IgD-negative memory B cell (primary cell): ENCODE measurements around the gene DYRK4. TPM values are rescaled to one million over a fixed set of nuclear protein-coding genes. Genes with fewer than 3 reads are reported as not detected.

Experiments used
- H3K27ac Mint-ChIP-seq, 3 donors: one replicate each; pipeline ENCODE4 v1.8.0; 2020 to 2022; ENCODE audit warnings: mild to moderate bottlenecking in 3 of 3, mixed read lengths in 3 of 3, moderate library complexity in 1 of 3
- H3K27me3 Mint-ChIP-seq: one replicate; pipeline ENCODE4 v1.8.0; 2021; ENCODE audit warnings: mixed read lengths
- H3K36me3 Mint-ChIP-seq: one replicate; pipeline ENCODE4 v1.8.0; 2020; ENCODE audit warnings: mild to moderate bottlenecking, mixed read lengths
- H3K4me1 Mint-ChIP-seq, 3 donors: one replicate each; pipeline ENCODE4 v1.8.0; 2020 to 2022; ENCODE audit warnings: mixed read lengths in 3 of 3, mild to moderate bottlenecking in 1 of 3
- H3K4me3 Mint-ChIP-seq, 4 donors: one replicate each; pipeline ENCODE4 v1.8.0; 2020 to 2022; ENCODE audit warnings: mild to moderate bottlenecking in 4 of 4, mixed read lengths in 4 of 4, moderate library complexity in 3 of 4
- H3K9me3 Mint-ChIP-seq, 3 donors: one replicate each; pipeline ENCODE4 v1.8.0; 2020 to 2021; ENCODE audit warnings: mixed read lengths in 3 of 3, mild to moderate bottlenecking in 1 of 3
- polyA plus RNA-seq: library from polyadenylated mRNA; unstranded; fragments of 300-500 nt; fragmentation: Illumina TruSeq; gene quantifications from one replicate; pipeline ENCODE4 v1.2.3, GENCODE V29; 2021

The DYRK4 gene
- polyA plus RNA-seq, 1 donor from 2014 or later: 41.7 TPM

- Mint-ChIP-seq H3K4me3 (peak overlapping the region in 1 of 4 donors; percentile 49), H3K27ac (peak overlapping the region in 1 of 3 donors; percentile 18), H3K4me1 (peaks cover 0 to 12% (median 10%) of the 10 kb centered on the region in 3 donors), H3K9me3 (no peaks in the 10 kb centered on the region), H3K36me3 (peaks cover 10% of the 10 kb centered on the region), H3K27me3 (no peaks in the 10 kb centered on the region)
Measured at GRCh38 chr12:4584281-4584680, 22.3 kb downstream of the DYRK4 start.

- H3K27ac Mint-ChIP-seq: no peak overlapping the region
- peaks cover 0 to 9% (median 7%) of the 10 kb centered on the region in 3 donors for H3K4me1 Mint-ChIP-seq
- no peaks in the 10 kb centered on the region for H3K9me3 Mint-ChIP-seq
- H3K4me3 Mint-ChIP-seq: no peak overlapping the region
- H3K27me3 Mint-ChIP-seq: no peaks in the 10 kb centered on the region
- peaks cover 16% of the 10 kb centered on the region for H3K36me3 Mint-ChIP-seq
Measured at GRCh38 chr12:4584896-4585295, 22.9 kb downstream of the DYRK4 start.

GRCh38 chr12:4586500-4586899, 24.5 kb downstream of the DYRK4 start:
- Mint-ChIP-seq H3K4me1 (peaks cover 0 to 7% (median 6%) of the 10 kb centered on the region in 3 donors), H3K27me3 (no peaks in the 10 kb centered on the region), H3K9me3 (no peaks in the 10 kb centered on the region), H3K27ac (no peak overlapping the region), H3K36me3 (peaks cover 25% of the 10 kb centered on the region), H3K4me3 (no peak overlapping the region)

GRCh38 chr12:4587108-4587507, 25.1 kb downstream of the DYRK4 start:
- Mint-ChIP-seq H3K36me3 (peaks cover 24% of the 10 kb centered on the region), H3K27ac (no peak overlapping the region), H3K4me3 (peak overlapping the region in 1 of 4 donors; percentile 9), H3K9me3 (no peaks in the 10 kb centered on the region), H3K27me3 (no peaks in the 10 kb centered on the region), H3K4me1 (peaks cover 0 to 7% (median 6%) of the 10 kb centered on the region in 3 donors)

GRCh38 chr12:4588916-4589315, 26.9 kb downstream of the DYRK4 start:
- Mint-ChIP-seq H3K36me3 (peaks cover 19% of the 10 kb centered on the region), H3K4me1 (peaks cover 0 to 4% (median 4%) of the 10 kb centered on the region in 3 donors)

GRCh38 chr12:4589941-4590340, 27.9 kb downstream of the DYRK4 start:
- no peaks in the 10 kb centered on the region for H3K4me1 Mint-ChIP-seq
- H3K4me3 Mint-ChIP-seq: no peak overlapping the region
- H3K9me3 Mint-ChIP-seq: no peaks in the 10 kb centered on the region
- H3K27me3 Mint-ChIP-seq: no peaks in the 10 kb centered on the region
- no peak overlapping the region for H3K27ac Mint-ChIP-seq
- H3K36me3 Mint-ChIP-seq: peaks cover 16% of the 10 kb centered on the region

More at GRCh38 chr12:4588916-4589315, 26.9 kb downstream of the DYRK4 start:
- Mint-ChIP-seq H3K9me3 (no peaks in the 10 kb centered on the region), H3K27ac (no peak overlapping the region), H3K4me3 (no peak overlapping the region), H3K27me3 (no peaks in the 10 kb centered on the region)

GRCh38 chr12:4591180-4591687, 29.2 kb downstream of the DYRK4 start:
- H3K9me3 Mint-ChIP-seq: no peaks in the 10 kb centered on the region
- H3K36me3 Mint-ChIP-seq: peaks cover 18% of the 10 kb centered on the region
- no peak overlapping the region for H3K27ac Mint-ChIP-seq
- H3K4me1 Mint-ChIP-seq: no peaks in the 10 kb centered on the region
- H3K27me3 Mint-ChIP-seq: no peaks in the 10 kb centered on the region
- H3K4me3 Mint-ChIP-seq: no peak overlapping the region

GRCh38 chr12:4595881-4596280, 33.9 kb downstream of the DYRK4 start:
- Mint-ChIP-seq H3K4me3 (no peak overlapping the region), H3K4me1 (no peaks in the 10 kb centered on the region), H3K27ac (peak overlapping the region in 1 of 3 donors; percentile 19), H3K9me3 (no peaks in the 10 kb centered on the region), H3K36me3 (peaks cover 14% of the 10 kb centered on the region), H3K27me3 (no peaks in the 10 kb centered on the region)

- H3K9me3 Mint-ChIP-seq: no peaks in the 10 kb centered on the region
- peak overlapping the region in 2 of 4 donors; percentile 3 to 12 for H3K4me3 Mint-ChIP-seq
- H3K27me3 Mint-ChIP-seq: peaks cover 2% of the 10 kb centered on the region
- no peak overlapping the region for H3K27ac Mint-ChIP-seq
- peaks cover 10% of the 10 kb centered on the region for H3K36me3 Mint-ChIP-seq
- peaks cover 9 to 19% (median 14%) of the 10 kb centered on the region in 3 donors for H3K4me1 Mint-ChIP-seq
Measured at GRCh38 chr12:4603421-4603820, 41.4 kb downstream of the DYRK4 start.

- no peaks in the 10 kb centered on the region for H3K9me3 Mint-ChIP-seq
- peaks cover 9 to 20% (median 14%) of the 10 kb centered on the region in 3 donors for H3K4me1 Mint-ChIP-seq
- H3K27me3 Mint-ChIP-seq: peaks cover 2% of the 10 kb centered on the region
- peaks cover 9% of the 10 kb centered on the region for H3K36me3 Mint-ChIP-seq
- peak overlapping the region in 1 of 3 donors; percentile 92 for H3K27ac Mint-ChIP-seq
- H3K4me3 Mint-ChIP-seq: no peak overlapping the region
Measured at GRCh38 chr12:4603946-4604345, 41.9 kb downstream of the DYRK4 start.

GRCh38 chr12:4604684-4605193, 42.7 kb downstream of the DYRK4 start:
- Mint-ChIP-seq H3K36me3 (peaks cover 7% of the 10 kb centered on the region), H3K4me3 (peak overlapping the region; percentile 91 to 99 (median 98)), H3K27me3 (peaks cover 2% of the 10 kb centered on the region), H3K27ac (peak overlapping the region; percentile 18 to 92 (median 48)), H3K9me3 (no peaks in the 10 kb centered on the region), H3K4me1 (peaks cover 9 to 20% (median 17%) of the 10 kb centered on the region in 3 donors)

- no peak overlapping the region for H3K27ac Mint-ChIP-seq
- H3K9me3 Mint-ChIP-seq: no peaks in the 10 kb centered on the region
- H3K36me3 Mint-ChIP-seq: peaks cover 3% of the 10 kb centered on the region
- H3K4me1 Mint-ChIP-seq: peaks cover 9 to 20% (median 18%) of the 10 kb centered on the region in 3 donors
- H3K4me3 Mint-ChIP-seq: peak overlapping the region in 2 of 4 donors; percentile 17 to 91
- H3K27me3 Mint-ChIP-seq: peaks cover 2% of the 10 kb centered on the region
Measured at GRCh38 chr12:4607056-4607455, 45.0 kb downstream of the DYRK4 start.

GRCh38 chr12:4609071-4609470, 47.1 kb downstream of the DYRK4 start:
- H3K27me3 Mint-ChIP-seq: no peaks in the 10 kb centered on the region
- H3K27ac Mint-ChIP-seq: no peak overlapping the region
- H3K4me1 Mint-ChIP-seq: peaks cover 9 to 20% (median 18%) of the 10 kb centered on the region in 3 donors
- peaks cover 2% of the 10 kb centered on the region for H3K36me3 Mint-ChIP-seq
- no peak overlapping the region for H3K4me3 Mint-ChIP-seq
- no peaks in the 10 kb centered on the region for H3K9me3 Mint-ChIP-seq

- H3K36me3 Mint-ChIP-seq: peaks cover 5% of the 10 kb centered on the region
- no peaks in the 10 kb centered on the region for H3K9me3 Mint-ChIP-seq
- H3K27me3 Mint-ChIP-seq: no peaks in the 10 kb centered on the region
- H3K4me3 Mint-ChIP-seq: no peak overlapping the region
- H3K27ac Mint-ChIP-seq: no peak overlapping the region
- H3K4me1 Mint-ChIP-seq: peaks cover 0 to 14% (median 12%) of the 10 kb centered on the region in 3 donors
Measured at GRCh38 chr12:4610481-4610880, 48.5 kb downstream of the DYRK4 start.

- no peak overlapping the region for H3K27ac Mint-ChIP-seq
- no peaks in the 10 kb centered on the region for H3K4me1 Mint-ChIP-seq
- H3K4me3 Mint-ChIP-seq: no peak overlapping the region
- H3K9me3 Mint-ChIP-seq: no peaks in the 10 kb centered on the region
- H3K27me3 Mint-ChIP-seq: no peaks in the 10 kb centered on the region
- peaks cover 6% of the 10 kb centered on the region for H3K36me3 Mint-ChIP-seq
Measured at GRCh38 chr12:4615667-4616066, 53.7 kb downstream of the DYRK4 start.

- Mint-ChIP-seq H3K4me1 (peaks cover 0 to 7% (median 6%) of the 10 kb centered on the region in 3 donors), H3K4me3 (no peak overlapping the region), H3K27me3 (no peaks in the 10 kb centered on the region), H3K36me3 (no peaks in the 10 kb centered on the region), H3K27ac (no peak overlapping the region), H3K9me3 (peaks cover 0 to 1% (median 0%) of the 10 kb centered on the region in 3 donors)
Measured at GRCh38 chr12:4621511-4621910, 59.5 kb downstream of the DYRK4 start.
